GM18907 (cell line): Measurements from ENCODE around the gene ARSI.

Experiments
- ATAC-seq: cut with Tn5 transposase; IDR thresholded peaks from one replicate; pipeline ENCODE4 v1.9.1; 2021; ENCODE audit warnings: mild to moderate bottlenecking, moderate library complexity; ENCODE audit not compliant: unreplicated experiment

ARSI gene

GRCh38 chr5:150302301-150303069 lies at the start of gene ARSI:
Gene ARSI, minus strand, starts transcription at chr5:150302905. Its CDS starts 532 bp downstream, at chr5:150302373.
- ATAC-seq = no peak

GRCh38 chr5:150350524-150351344 lies 48.0 kb upstream of the ARSI start:
- peak; percentile 86 for ATAC-seq

GRCh38 chr5:150349681-150350275 lies 47.1 kb upstream of the ARSI start:
- ATAC-seq = no peak

- no peak for ATAC-seq
Observed at GRCh38 chr5:150347451-150347850, 44.7 kb upstream of the ARSI start.

GRCh38 chr5:150347003-150347402 lies 44.3 kb upstream of the ARSI start:
- ATAC-seq = no peak

GRCh38 chr5:150346592-150346991 lies 43.9 kb upstream of the ARSI start:
- no peak for ATAC-seq

GRCh38 chr5:150345716-150346115 lies 43.0 kb upstream of the ARSI start:
- ATAC-seq = no peak

- no peak for ATAC-seq
Observed at GRCh38 chr5:150343994-150344631, 41.4 kb upstream of the ARSI start.

GRCh38 chr5:150342583-150342982 lies 39.9 kb upstream of the ARSI start:
- ATAC-seq = peak; percentile 63

GRCh38 chr5:150341989-150342388 lies 39.3 kb upstream of the ARSI start:
- no peak for ATAC-seq

GRCh38 chr5:150341331-150341730 lies 38.6 kb upstream of the ARSI start:
- no peak for ATAC-seq

GRCh38 chr5:150340614-150341255 lies 38.0 kb upstream of the ARSI start:
- ATAC-seq = no peak

- no peak for ATAC-seq
Observed at GRCh38 chr5:150339841-150340240, 37.1 kb upstream of the ARSI start.

GRCh38 chr5:150339165-150339564 lies 36.5 kb upstream of the ARSI start:
- no peak for ATAC-seq

- ATAC-seq = no peak
Observed at GRCh38 chr5:150338546-150338945, 35.8 kb upstream of the ARSI start.

GRCh38 chr5:150335778-150336177 lies 33.1 kb upstream of the ARSI start:
- no peak for ATAC-seq

GRCh38 chr5:150333400-150333799 lies 30.7 kb upstream of the ARSI start:
- ATAC-seq = no peak

GRCh38 chr5:150329881-150330876 lies 27.5 kb upstream of the ARSI start:
- no peak for ATAC-seq

- ATAC-seq = no peak
Observed at GRCh38 chr5:150329038-150329437, 26.3 kb upstream of the ARSI start.

- no peak for ATAC-seq
Observed at GRCh38 chr5:150328515-150328914, 25.8 kb upstream of the ARSI start.
